ENCODE data around the gene PDCD4. TPM values are rescaled to one million over a fixed set of nuclear protein-coding genes. Genes with fewer than 3 reads are reported as not detected.

The PDCD4 gene
- total and polyA plus RNA-seq, 2 of the 13 experiments (the other 11 are each of a cell fraction or from before 2014, with no cell fraction given): 22.8 to 56.2 TPM

DNA sequence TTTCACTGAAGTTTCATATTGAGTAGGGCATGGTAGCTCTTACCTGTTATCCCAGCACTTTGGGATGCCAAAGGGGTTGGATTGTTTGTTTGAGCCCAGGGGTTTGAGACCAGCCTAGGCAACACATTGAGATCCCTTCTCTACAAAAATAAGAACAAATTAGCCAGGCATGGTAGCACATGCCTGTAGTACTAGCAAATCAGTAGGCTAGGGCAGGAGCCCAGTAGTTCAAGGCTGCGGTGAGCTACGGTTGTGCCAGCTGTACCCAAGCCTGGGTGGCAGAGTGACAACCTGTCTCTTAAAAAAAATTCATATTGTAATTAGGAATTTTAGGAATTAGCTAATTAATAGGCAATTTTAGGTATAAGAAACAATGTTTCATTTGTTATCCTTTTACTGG, 29.3 kb downstream of the PDCD4 start:
- POLR2A ChIA-PET: interaction anchor here (3.1 kb wide), 1 partner anchor 18 kb away, joined by 24 read pairs; the partner anchor contains the start of genes BBIP1 and SHOC2
- Histone ChIP-seq H3K4me1 (ENCODE audit: insufficient read depth, low read length) (peaks cover 12% of the 10 kb centered on the region), H3K36me3 (replicated peaks in 1 of 2; ENCODE audit: control insufficient read depth in 1 of 2, insufficient read depth in 2 of 2, low read length in 2 of 2) (peaks cover 2 to 8% of the 10 kb centered on the region in 2 experiments), H3K4me2 (ENCODE audit: low read depth, low read length) (no peak overlapping the region), H3K9me3 (ENCODE audit: low read length) (no peaks in the 10 kb centered on the region), H3K27me3 (ENCODE audit: control insufficient read depth in 1 of 2, insufficient read depth in 2 of 2, low read length in 2 of 2) (no peaks in the 10 kb centered on the region), H3K79me2 (ENCODE audit: insufficient read depth, low read length) (no peaks in the 10 kb centered on the region), H3K4me3 (replicated peaks in 1 of 3; ENCODE audit: insufficient read depth in 1 of 3, low read depth in 2 of 3, low read length in 3 of 3) (no peak overlapping the region), H3K27ac (ENCODE audit: extremely low read length, insufficient read depth, low read length) (no peak overlapping the region), H2AFZ (ENCODE audit: low read length) (no peak overlapping the region), H3K9ac (ENCODE audit: insufficient read depth, low read depth, low read length) (no peak overlapping the region), H4K20me1 (ENCODE audit: insufficient read depth, low read length) (no peaks in the 10 kb centered on the region; the same call in 1 of the 2 replicates)
- no TSS peak for BruUV-seq (replicated peaks)
- CTCF ChIA-PET (ENCODE audit: low intra/inter-chr PET ratio, low total read pairs): no interaction called here
- intact Hi-C loops (cut with micrococcal nuclease; ENCODE audit: unreplicated experiment): no loop called here
- ATAC-seq (no peak), DNase-seq (ENCODE audit: low spot score) (no peak), FAIRE-seq (no peak)
- WGBS (ENCODE audit: low lambda C conversion rate): 100% methylated on average over 2 of the region's 2 CpGs
- in situ Hi-C loops (cut with HindIII; ENCODE audit: extremely low pct_ligation_motif_present, low pct_unique_long_range_greater_than_20kb): loop anchor here (5.0 kb wide), 1 partner anchor 94 kb away; no protein-coding TSS in a partner anchor
- TF ChIP-seq ZNF557 (CRISPR knock-in tag; IDR thresholded peaks at IDR 0.05) (no peak), ZSCAN29 (CRISPR knock-in tag; conservative IDR thresholded peaks at IDR 0.05) (no peak), RBM22 (optimal IDR thresholded peaks at IDR 0.05; ENCODE audit: low read length) (peak; percentile 28)

DNA sequence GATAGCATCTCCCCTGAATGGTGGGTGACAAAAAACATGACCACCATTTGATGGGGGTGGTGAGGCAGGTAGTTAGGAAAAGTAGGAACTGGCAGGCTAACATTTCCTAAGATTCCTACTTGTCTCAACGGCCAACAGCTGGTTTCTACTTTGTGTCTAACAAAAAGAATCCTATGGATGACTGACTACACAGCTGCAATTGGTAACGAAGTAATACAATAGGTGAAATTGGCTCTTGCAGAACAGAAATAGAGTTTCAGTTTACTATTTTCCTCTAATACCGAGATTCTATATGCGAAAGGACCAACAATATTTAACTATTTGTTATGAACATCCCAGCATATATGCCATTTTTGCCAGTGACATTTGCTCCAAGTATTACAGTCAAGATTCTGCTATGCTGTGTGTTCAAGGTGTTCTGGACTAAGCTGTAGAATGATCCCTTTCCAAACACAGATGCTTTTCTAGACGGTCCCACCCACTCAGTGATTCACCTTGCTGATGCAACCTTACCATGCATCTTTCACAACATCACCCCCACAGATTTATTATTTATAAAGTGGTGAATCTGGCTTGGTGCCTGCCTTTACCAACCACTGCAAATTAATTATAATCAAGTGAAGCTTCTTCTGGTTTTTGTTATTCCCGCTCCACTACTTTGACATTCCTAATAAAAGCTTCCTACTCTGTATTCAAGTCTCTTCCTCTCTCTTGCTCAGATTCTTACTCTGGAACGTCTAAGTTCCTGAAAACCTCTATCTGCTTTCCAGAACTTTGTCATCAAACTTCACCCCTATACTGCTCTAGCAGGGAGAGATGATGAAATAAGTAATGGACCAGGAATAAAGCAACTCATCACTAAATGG, 30.5 kb downstream of the PDCD4 start:
- in situ Hi-C loops (cut with HindIII; ENCODE audit: extremely low pct_ligation_motif_present, low pct_unique_long_range_greater_than_20kb): loop anchor here (5.0 kb wide), 1 partner anchor 95 kb away; no protein-coding TSS in a partner anchor
- Histone ChIP-seq H3K4me1 (ENCODE audit: insufficient read depth, low read length) (peaks cover 2% of the 10 kb centered on the region), H3K9ac (ENCODE audit: insufficient read depth, low read depth, low read length) (no peak overlapping the region), H4K20me1 (ENCODE audit: insufficient read depth, low read length) (no peaks in the 10 kb centered on the region), H3K4me2 (ENCODE audit: low read depth, low read length) (no peak overlapping the region), H2AFZ (ENCODE audit: low read length) (no peak overlapping the region), H3K79me2 (ENCODE audit: insufficient read depth, low read length) (no peaks in the 10 kb centered on the region), H3K4me3 (replicated peaks in 1 of 3; ENCODE audit: insufficient read depth in 1 of 3, low read depth in 2 of 3, low read length in 3 of 3) (no peak overlapping the region), H3K27me3 (ENCODE audit: control insufficient read depth in 1 of 2, insufficient read depth in 2 of 2, low read length in 2 of 2) (no peaks in the 10 kb centered on the region), H3K27ac (ENCODE audit: extremely low read length, insufficient read depth, low read length) (no peak overlapping the region), H3K36me3 (replicated peaks in 1 of 2; ENCODE audit: control insufficient read depth in 1 of 2, insufficient read depth in 2 of 2, low read length in 2 of 2) (peaks cover 2 to 3% of the 10 kb centered on the region in 2 experiments; a peak in 3 of 5 replicates), H3K9me3 (ENCODE audit: low read length) (no peaks in the 10 kb centered on the region)
- FAIRE-seq: no peak
- 88% methylated on average over 7 of the region's 7 CpGs for WGBS (ENCODE audit: low lambda C conversion rate)
- intact Hi-C loops (cut with micrococcal nuclease; ENCODE audit: unreplicated experiment): no loop called here
- ATAC-seq: no peak
- ChIA-PET CTCF (ENCODE audit: low intra/inter-chr PET ratio, low total read pairs) (no interaction called here), POLR2A (interaction anchor here (3.1 kb wide), 1 partner anchor 16 kb away, joined by 24 read pairs; the partner anchor contains the start of genes BBIP1 and SHOC2)
- DNase-seq (ENCODE audit: low spot score): no peak
- no TSS peak for BruUV-seq (replicated peaks)
- TF ChIP-seq, protein P1, sequence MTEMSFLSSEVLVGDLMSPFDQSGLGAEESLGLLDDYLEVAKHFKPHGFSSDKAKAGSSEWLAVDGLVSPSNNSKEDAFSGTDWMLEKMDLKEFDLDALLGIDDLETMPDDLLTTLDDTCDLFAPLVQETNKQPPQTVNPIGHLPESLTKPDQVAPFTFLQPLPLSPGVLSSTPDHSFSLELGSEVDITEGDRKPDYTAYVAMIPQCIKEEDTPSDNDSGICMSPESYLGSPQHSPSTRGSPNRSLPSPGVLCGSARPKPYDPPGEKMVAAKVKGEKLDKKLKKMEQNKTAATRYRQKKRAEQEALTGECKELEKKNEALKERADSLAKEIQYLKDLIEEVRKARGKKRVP (CRISPR knock-in tag; IDR thresholded peaks at IDR 0.05): peak in 1 of 2 experiments; percentile 95; a peak in 2 of 4 replicates
- TF ChIP-seq, protein P2, sequence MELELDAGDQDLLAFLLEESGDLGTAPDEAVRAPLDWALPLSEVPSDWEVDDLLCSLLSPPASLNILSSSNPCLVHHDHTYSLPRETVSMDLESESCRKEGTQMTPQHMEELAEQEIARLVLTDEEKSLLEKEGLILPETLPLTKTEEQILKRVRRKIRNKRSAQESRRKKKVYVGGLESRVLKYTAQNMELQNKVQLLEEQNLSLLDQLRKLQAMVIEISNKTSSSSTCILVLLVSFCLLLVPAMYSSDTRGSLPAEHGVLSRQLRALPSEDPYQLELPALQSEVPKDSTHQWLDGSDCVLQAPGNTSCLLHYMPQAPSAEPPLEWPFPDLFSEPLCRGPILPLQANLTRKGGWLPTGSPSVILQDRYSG (CRISPR knock-in tag; IDR thresholded peaks at IDR 0.05): no peak
- no peak for TF ChIP-seq ZNF766 (CRISPR knock-in tag; IDR thresholded peaks at IDR 0.05; ENCODE audit: borderline replicate concordance)
- TF ChIP-seq, protein P3, sequence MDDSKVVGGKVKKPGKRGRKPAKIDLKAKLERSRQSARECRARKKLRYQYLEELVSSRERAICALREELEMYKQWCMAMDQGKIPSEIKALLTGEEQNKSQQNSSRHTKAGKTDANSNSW (CRISPR knock-in tag; IDR thresholded peaks at IDR 0.05; ENCODE audit: borderline replicate concordance): no peak
- TF ChIP-seq, protein P4, sequence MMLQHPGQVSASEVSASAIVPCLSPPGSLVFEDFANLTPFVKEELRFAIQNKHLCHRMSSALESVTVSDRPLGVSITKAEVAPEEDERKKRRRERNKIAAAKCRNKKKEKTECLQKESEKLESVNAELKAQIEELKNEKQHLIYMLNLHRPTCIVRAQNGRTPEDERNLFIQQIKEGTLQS (CRISPR knock-in tag; IDR thresholded peaks at IDR 0.05): 0 out of 2 replicates have a peak, but pooled peaks have one; percentile 9
- TF ChIP-seq, protein P5, sequence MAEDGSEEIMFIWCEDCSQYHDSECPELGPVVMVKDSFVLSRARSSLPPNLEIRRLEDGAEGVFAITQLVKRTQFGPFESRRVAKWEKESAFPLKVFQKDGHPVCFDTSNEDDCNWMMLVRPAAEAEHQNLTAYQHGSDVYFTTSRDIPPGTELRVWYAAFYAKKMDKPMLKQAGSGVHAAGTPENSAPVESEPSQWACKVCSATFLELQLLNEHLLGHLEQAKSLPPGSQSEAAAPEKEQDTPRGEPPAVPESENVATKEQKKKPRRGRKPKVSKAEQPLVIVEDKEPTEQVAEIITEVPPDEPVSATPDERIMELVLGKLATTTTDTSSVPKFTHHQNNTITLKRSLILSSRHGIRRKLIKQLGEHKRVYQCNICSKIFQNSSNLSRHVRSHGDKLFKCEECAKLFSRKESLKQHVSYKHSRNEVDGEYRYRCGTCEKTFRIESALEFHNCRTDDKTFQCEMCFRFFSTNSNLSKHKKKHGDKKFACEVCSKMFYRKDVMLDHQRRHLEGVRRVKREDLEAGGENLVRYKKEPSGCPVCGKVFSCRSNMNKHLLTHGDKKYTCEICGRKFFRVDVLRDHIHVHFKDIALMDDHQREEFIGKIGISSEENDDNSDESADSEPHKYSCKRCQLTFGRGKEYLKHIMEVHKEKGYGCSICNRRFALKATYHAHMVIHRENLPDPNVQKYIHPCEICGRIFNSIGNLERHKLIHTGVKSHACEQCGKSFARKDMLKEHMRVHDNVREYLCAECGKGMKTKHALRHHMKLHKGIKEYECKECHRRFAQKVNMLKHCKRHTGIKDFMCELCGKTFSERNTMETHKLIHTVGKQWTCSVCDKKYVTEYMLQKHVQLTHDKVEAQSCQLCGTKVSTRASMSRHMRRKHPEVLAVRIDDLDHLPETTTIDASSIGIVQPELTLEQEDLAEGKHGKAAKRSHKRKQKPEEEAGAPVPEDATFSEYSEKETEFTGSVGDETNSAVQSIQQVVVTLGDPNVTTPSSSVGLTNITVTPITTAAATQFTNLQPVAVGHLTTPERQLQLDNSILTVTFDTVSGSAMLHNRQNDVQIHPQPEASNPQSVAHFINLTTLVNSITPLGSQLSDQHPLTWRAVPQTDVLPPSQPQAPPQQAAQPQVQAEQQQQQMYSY (CRISPR knock-in tag; IDR thresholded peaks at IDR 0.05): no peak
